Keratinocyte (primary cell): Measurements from ENCODE around the gene PXN. TPM values are rescaled to one million over a fixed set of nuclear protein-coding genes. Genes with fewer than 3 reads are reported as not detected.
A peak's percentile ranks its signal among the peaks of the same experiment; 100 is the strongest.

Experiments used
- DNase-seq: peaks from one replicate; pipeline ENCODE4 v3.0.0-alpha.2; 2011; ENCODE audit warnings: low read depth, missing footprints, low spot score
- FAIRE-seq: peaks from 2 replicates; lab custom pipeline; 2011; peaks lifted over from hg19 to GRCh38; lab: Jason Lieb, UNC
- H2AFZ ChIP-seq: 2 replicates; pipeline ENCODE4 v1.6.0; 2012; ENCODE audit warnings: low read length, control low read depth, inconsistent platforms; ENCODE audit not compliant: control insufficient read depth
- H3K27ac ChIP-seq: 2 replicates; pipeline ENCODE4 v1.5.1; 2011; ENCODE audit warnings: low read length; ENCODE audit not compliant: control insufficient read depth, insufficient read depth
- H3K27me3 ChIP-seq: 3 replicates; pipeline ENCODE4 v1.6.0; 2011; ENCODE audit warnings: low read length; ENCODE audit not compliant: control insufficient read depth, insufficient read depth; ENCODE audit errors: extremely low read depth
- H3K36me3 ChIP-seq, 2 experiments: 2 replicates in 1 of 2; 3 replicates in 1 of 2; pipeline ENCODE4 v1.5.1; 2011; ENCODE audit warnings: low read length in 2 of 2, mild to moderate bottlenecking in 1 of 2; ENCODE audit not compliant: control insufficient read depth in 2 of 2, insufficient read depth in 2 of 2; ENCODE audit errors: extremely low read depth in 1 of 2
- H3K4me1 ChIP-seq: 3 replicates; pipeline ENCODE4 v1.5.1; 2011; ENCODE audit warnings: low read length; ENCODE audit not compliant: control insufficient read depth, insufficient read depth; ENCODE audit errors: extremely low read depth
- H3K4me2 ChIP-seq: 3 replicates; pipeline ENCODE4 v1.6.0; 2011; ENCODE audit warnings: low read depth, low read length; ENCODE audit not compliant: control insufficient read depth, insufficient read depth; ENCODE audit errors: extremely low read depth
- H3K4me3 ChIP-seq, 3 experiments: fragments of 200-600 bp in 1 of 3; sonication (generic) in 1 of 3; 2 replicates in 2 of 3; 3 replicates in 1 of 3; pipeline ENCODE4 v1.5.1; 2011 to 2016; ENCODE audit warnings: low read length in 3 of 3, mild to moderate bottlenecking in 3 of 3, control low read depth in 2 of 3, inconsistent platforms in 1 of 3, low read depth in 1 of 3, mixed read lengths in 1 of 3, mixed run types in 1 of 3, moderate library complexity in 1 of 3; ENCODE audit not compliant: control insufficient read depth in 2 of 3, insufficient read depth in 2 of 3; ENCODE audit errors: extremely low read depth in 1 of 3
- H3K79me2 ChIP-seq: 2 replicates; pipeline ENCODE4 v1.6.0; 2012; ENCODE audit warnings: low read length; ENCODE audit not compliant: control insufficient read depth, insufficient read depth
- H3K9ac ChIP-seq: 3 replicates; pipeline ENCODE4 v1.6.0; 2011; ENCODE audit warnings: low read length; ENCODE audit not compliant: control insufficient read depth, insufficient read depth; ENCODE audit errors: extremely low read depth
- H3K9me1 ChIP-seq: 3 replicates; pipeline ENCODE4 v1.6.0; 2011; ENCODE audit warnings: low read length; ENCODE audit not compliant: control insufficient read depth, insufficient read depth; ENCODE audit errors: extremely low read depth
- H3K9me3 ChIP-seq: 2 replicates; pipeline ENCODE4 v1.5.1; 2012; ENCODE audit warnings: low read depth, low read length; ENCODE audit not compliant: control insufficient read depth
- H4K20me1 ChIP-seq: 3 replicates; pipeline ENCODE4 v1.6.0; 2011; ENCODE audit warnings: low read length; ENCODE audit not compliant: control insufficient read depth, insufficient read depth; ENCODE audit errors: extremely low read depth
- EZH2 ChIP-seq: IDR thresholded peaks from one replicate; pipeline ENCODE4 v1.6.1; 2012; ENCODE audit warnings: inconsistent platforms, mild to moderate bottlenecking, low read length, moderate library complexity
- dilution Hi-C: fragments of 300-500 bp; cut with MboI; formaldehyde crosslinking; loops from one replicate; pipeline ENCODE4 v1.7.0; 2020; ENCODE audit warnings: low sequenced_read_pairs; ENCODE audit not compliant: extremely low pct_ligation_motif_present
- polyA plus RNA-seq, 5 experiments: library from polyadenylated mRNA; depleted of rRNA in 3 of 5; stranded (reverse) in 3 of 5; stranded (forward) in 1 of 5; unstranded in 1 of 5; fragments of >200 nt; gene quantifications; 1 replicate in 1 of 5; 2 replicates in 3 of 5; 3 replicates in 1 of 5; pipeline versions ENCODE4 v1.2.1 to v1.2.3, GENCODE V29; 2011 to 2012; ENCODE audit warnings: missing spikeins in 2 of 5, low read depth in 1 of 5, low replicate concordance in 1 of 5
- TF ChIP-seq, protein P1 (sequence below), 3 experiments: IDR thresholded peaks in 1 of 3; conservative IDR thresholded peaks in 1 of 3; optimal IDR thresholded peaks in 1 of 3; 2 replicates in 2 of 3; 3 replicates in 1 of 3; pipeline versions ENCODE3 to v1.5.1; 2011; ENCODE audit warnings: low read length in 3 of 3, mild to moderate bottlenecking in 3 of 3, moderate library complexity in 2 of 3, control low read depth in 1 of 3, inconsistent platforms in 1 of 3; ENCODE audit not compliant: insufficient read depth in 2 of 3; ENCODE audit errors: extremely low read depth in 1 of 3

Gene PXN
- polyA plus RNA-seq, 1 donor (not counting 4 experiments of a cell fraction or from before 2014, with no cell fraction given): 114 TPM

DNA sequence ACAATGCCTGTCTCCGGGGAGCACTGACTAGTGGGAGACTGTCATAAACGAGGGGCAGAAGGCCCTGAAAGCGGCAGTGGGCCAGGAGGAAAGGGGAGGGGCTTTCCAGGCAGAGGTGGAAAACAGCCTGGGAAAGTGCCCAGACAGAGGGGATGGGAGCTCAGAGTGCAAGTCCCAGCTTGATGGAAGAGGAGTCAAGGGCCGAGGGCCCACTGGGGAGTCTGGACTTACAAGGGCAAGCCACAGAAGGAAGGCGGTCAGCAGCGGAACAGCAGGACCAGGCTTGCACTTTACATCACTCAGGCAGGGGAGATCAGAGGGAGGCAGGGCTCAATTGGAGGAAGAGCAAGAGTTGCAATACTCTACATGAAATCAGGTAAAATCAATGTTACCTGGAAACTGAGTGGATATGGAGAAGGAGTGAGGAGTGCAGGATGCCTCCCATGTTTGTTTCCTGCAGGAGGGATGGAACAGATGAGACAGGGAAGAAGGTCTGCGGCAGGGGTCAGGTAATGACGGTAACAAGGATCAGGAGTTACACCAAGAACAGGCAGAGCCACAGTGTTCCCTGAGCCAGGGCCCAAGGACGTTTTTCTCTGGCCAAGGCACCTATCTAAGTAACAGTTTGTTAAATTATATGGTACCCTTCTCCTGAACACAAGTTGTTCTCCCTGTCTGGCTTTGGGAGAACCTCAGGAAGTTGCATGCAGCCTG lies 23.8 kb downstream of the PXN start:
- peaks cover 87% of the 10 kb centered on the region for H3K4me1 ChIP-seq
- no peak overlapping the region for H3K4me3 ChIP-seq
- no peak for FAIRE-seq
- TF ChIP-seq EZH2: no peak
- TF ChIP-seq, protein P1, sequence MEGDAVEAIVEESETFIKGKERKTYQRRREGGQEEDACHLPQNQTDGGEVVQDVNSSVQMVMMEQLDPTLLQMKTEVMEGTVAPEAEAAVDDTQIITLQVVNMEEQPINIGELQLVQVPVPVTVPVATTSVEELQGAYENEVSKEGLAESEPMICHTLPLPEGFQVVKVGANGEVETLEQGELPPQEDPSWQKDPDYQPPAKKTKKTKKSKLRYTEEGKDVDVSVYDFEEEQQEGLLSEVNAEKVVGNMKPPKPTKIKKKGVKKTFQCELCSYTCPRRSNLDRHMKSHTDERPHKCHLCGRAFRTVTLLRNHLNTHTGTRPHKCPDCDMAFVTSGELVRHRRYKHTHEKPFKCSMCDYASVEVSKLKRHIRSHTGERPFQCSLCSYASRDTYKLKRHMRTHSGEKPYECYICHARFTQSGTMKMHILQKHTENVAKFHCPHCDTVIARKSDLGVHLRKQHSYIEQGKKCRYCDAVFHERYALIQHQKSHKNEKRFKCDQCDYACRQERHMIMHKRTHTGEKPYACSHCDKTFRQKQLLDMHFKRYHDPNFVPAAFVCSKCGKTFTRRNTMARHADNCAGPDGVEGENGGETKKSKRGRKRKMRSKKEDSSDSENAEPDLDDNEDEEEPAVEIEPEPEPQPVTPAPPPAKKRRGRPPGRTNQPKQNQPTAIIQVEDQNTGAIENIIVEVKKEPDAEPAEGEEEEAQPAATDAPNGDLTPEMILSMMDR (optimal IDR thresholded peaks at IDR 0.05 in 1 of 3, IDR thresholded peaks at IDR 0.05 in 1 of 3, conservative IDR thresholded peaks at IDR 0.05 in 1 of 3; ENCODE audit: extremely low read depth in 1 of 3, insufficient read depth in 2 of 3, low read length in 3 of 3): no peak
- peaks cover 32% of the 10 kb centered on the region for H4K20me1 ChIP-seq
- H3K9me3 ChIP-seq: no peaks in the 10 kb centered on the region
- H3K36me3 ChIP-seq: peaks cover 25 to 27% of the 10 kb centered on the region in 2 experiments
- H3K9ac ChIP-seq: peak overlapping the region; percentile 19
- peaks cover 7% of the 10 kb centered on the region for H3K9me1 ChIP-seq
- peaks cover 94% of the 10 kb centered on the region for H3K79me2 ChIP-seq
- no peak overlapping the region for H2AFZ ChIP-seq
- H3K27me3 ChIP-seq: no peaks in the 10 kb centered on the region
- no peak overlapping the region for H3K27ac ChIP-seq
- peak overlapping the region; percentile 15 for H3K4me2 ChIP-seq
- no peak for DNase-seq
- dilution Hi-C loops: no loop called here

DNA sequence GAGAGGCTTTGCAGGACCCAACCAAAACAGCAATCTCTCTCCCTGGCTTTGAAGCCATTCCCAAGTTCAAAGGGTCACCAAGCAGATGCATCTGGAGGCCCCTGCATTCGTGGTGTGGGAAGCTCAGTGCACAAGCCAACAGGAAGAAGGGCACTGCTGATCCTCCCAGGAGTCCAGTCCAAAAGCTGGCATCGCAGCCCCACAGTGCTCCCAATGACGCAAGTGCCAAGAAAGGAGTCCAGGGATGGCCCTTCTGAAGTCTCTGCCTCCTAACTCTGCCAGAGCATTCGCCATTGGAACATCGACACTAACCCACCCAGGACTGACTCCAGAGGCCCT lies 25.1 kb downstream of the PXN start:
- no peak for DNase-seq
- Histone ChIP-seq H3K36me3 (peaks cover 31% of the 10 kb centered on the region in 2 experiments), H3K27me3 (no peaks in the 10 kb centered on the region), H2AFZ (no peak overlapping the region), H3K27ac (peak overlapping the region; percentile 10), H3K9me3 (no peaks in the 10 kb centered on the region), H3K4me3 (no peak overlapping the region), H4K20me1 (peaks cover 32% of the 10 kb centered on the region), H3K9ac (no peak overlapping the region), H3K4me1 (peaks cover 88% of the 10 kb centered on the region), H3K79me2 (peaks cover 95% of the 10 kb centered on the region), H3K4me2 (no peak overlapping the region), H3K9me1 (peaks cover 7% of the 10 kb centered on the region)
- FAIRE-seq: no peak
- TF ChIP-seq, protein P1 (optimal IDR thresholded peaks at IDR 0.05 in 1 of 3, IDR thresholded peaks at IDR 0.05 in 1 of 3, conservative IDR thresholded peaks at IDR 0.05 in 1 of 3; ENCODE audit: extremely low read depth in 1 of 3, insufficient read depth in 2 of 3, low read length in 3 of 3): no peak
- no peak for TF ChIP-seq EZH2
- dilution Hi-C loops: no loop called here
